Epithelial cell of proximal tubule (primary cell): Measurements from ENCODE around the gene XRCC1. TPM values are rescaled to one million over a fixed set of nuclear protein-coding genes. Genes with fewer than 3 reads are reported as not detected.
A peak's percentile ranks its signal among the peaks of the same experiment; 100 is the strongest.

Source experiments
- DNase-seq: peaks from one replicate; pipeline ENCODE4 v3.0.0-alpha.2; 2011; ENCODE audit warnings: low read depth
- H3K4me3 ChIP-seq: 2 replicates; pipeline ENCODE4 v1.5.1; 2011; ENCODE audit warnings: low read depth, mild to moderate bottlenecking, low read length
- CTCF ChIP-seq: conservative IDR thresholded peaks from 2 replicates; pipeline ENCODE4 v1.5.1; 2012; ENCODE audit warnings: low read depth, mild to moderate bottlenecking, low read length
- total RNA-seq: library from RNA; depleted of rRNA; stranded (reverse); fragments of >200 nt; gene quantifications from 2 replicates; pipeline ENCODE4 v1.2.3, GENCODE V29; 2015

XRCC1 gene
- total RNA-seq, 1 donor from 2014 or later: 31.4 TPM

- DNase-seq: no peak
- TF ChIP-seq CTCF: no peak
Observed at GRCh38 chr19:43544077-43544476, 31.2 kb downstream of the XRCC1 start.

GRCh38 chr19:43541920-43542650 lies 33.2 kb downstream of the XRCC1 start:
- no peak for TF ChIP-seq CTCF
- DNase-seq: no peak
- no peak overlapping the region for H3K4me3 ChIP-seq

More at GRCh38 chr19:43544077-43544476, 31.2 kb downstream of the XRCC1 start:
- no peak overlapping the region for H3K4me3 ChIP-seq

DNA sequence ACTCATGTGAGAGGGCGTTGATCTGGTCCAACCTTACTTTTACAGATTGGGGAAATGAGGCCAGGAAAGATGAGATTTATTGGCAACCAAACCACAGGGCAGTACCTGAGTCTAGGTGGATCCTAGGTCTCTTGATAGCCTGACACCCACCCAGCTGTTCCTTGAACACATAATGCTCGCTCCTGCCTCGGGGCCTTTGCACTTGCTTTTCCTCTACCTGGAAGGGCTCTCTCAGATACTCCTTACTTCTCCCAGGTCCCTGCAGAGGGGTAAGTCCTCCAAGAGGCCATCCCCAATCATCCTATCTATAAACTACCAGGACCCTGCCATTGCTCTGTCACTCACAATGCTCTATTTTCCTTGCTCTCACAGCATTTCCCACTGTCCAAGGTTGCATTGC lies 34.9 kb downstream of the XRCC1 start:
- no peak overlapping the region for H3K4me3 ChIP-seq
- DNase-seq: no peak
- no peak for TF ChIP-seq CTCF

DNA sequence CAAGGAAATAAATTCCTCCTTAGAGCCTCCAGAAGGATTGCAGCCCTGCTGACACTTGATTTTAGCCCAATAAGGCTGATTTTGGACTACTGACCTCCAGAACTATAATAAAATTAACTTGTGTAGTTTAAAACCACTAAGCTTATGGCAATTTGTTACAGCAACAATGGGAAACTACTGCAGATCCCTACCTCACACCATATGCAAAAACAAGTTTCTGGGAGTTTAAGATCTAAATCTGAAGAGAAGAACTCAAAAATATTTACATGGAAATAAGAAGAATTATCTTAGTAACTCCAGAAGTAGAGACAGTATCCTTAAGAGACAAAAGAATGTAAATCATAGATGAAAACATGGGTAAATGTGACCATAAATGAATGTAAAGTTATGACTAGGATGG lies 36.4 kb downstream of the XRCC1 start:
- TF ChIP-seq CTCF: no peak
- no peak overlapping the region for H3K4me3 ChIP-seq
- no peak for DNase-seq

- TF ChIP-seq CTCF: peak; percentile 65
- no peak for DNase-seq
- no peak overlapping the region for H3K4me3 ChIP-seq
Observed at GRCh38 chr19:43534816-43535761, 40.2 kb downstream of the XRCC1 start.

DNA sequence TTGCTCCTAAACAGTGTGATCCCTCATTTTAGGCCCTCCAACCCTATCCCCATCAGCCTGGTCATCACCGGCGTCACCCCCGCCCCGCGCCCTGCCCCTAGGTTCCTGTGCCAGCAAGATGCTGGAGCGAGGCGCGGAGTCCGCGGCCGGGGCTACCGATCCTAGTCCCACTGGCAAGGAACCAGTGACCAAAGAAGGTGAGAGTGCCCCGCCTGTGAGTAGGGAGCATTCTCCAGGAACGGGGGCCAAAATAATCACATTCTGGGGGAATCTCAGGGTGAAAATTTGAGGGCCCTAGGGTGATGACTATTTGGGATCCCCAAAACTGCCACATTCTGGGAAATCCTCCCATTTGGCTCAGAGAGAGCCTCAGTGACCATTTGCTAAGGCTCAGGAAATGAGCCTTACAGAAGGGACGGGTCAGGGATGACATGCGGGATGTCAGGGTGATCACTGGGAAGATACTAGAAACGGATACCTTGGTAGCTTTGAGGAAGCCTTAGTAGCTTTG lies 41.0 kb downstream of the XRCC1 start:
- TF ChIP-seq CTCF: no peak
- DNase-seq: no peak

More for the DNA sequence above, 41.0 kb downstream of the XRCC1 start:
- H3K4me3 ChIP-seq: peak overlapping the region; percentile 64
